SU-DHL-6 (cell line): Measurements from ENCODE around the gene GCN1.

ENCODE experiments used
- EZH2phosphoT487 ChIP-seq: fragments of 200-600 bp; sonication (generic), shearing (Covaris generic); conservative IDR thresholded peaks from 2 replicates; pipeline ENCODE4 v1.6.1; 2018; ENCODE audit warnings: mild to moderate bottlenecking, antibody characterized with exemption, low read length, moderate library complexity, mixed read lengths
- TF ChIP-seq, protein P1 (sequence below): fragments of 200-600 bp; sonication (generic); IDR thresholded peaks from one replicate; pipeline ENCODE4 v1.5.1; 2017; ENCODE audit warnings: antibody characterized with exemption, mild to moderate bottlenecking, low read length, moderate library complexity; ENCODE audit not compliant: insufficient read depth, poor library complexity, severe bottlenecking

DNA sequence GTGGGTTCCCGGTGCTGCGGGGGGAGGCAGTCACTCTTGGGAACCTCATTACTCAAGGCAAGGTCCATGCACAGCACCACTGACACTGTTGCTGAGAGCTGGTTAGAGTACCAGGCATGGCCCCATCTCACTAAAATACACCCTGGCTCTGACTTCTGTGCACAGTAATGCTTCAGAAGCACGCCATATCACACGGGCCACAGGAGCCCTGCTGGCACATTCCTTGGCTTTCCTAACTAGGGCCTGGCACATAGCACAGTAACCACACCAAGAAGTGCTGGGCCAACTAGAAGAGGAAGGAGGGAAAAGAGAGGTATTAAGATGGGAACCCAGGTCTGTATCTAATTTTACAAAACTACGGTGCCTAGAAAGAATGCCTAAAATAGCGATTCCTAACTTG, 64.5 kb downstream of the GCN1 start:
- TF ChIP-seq, protein P1, sequence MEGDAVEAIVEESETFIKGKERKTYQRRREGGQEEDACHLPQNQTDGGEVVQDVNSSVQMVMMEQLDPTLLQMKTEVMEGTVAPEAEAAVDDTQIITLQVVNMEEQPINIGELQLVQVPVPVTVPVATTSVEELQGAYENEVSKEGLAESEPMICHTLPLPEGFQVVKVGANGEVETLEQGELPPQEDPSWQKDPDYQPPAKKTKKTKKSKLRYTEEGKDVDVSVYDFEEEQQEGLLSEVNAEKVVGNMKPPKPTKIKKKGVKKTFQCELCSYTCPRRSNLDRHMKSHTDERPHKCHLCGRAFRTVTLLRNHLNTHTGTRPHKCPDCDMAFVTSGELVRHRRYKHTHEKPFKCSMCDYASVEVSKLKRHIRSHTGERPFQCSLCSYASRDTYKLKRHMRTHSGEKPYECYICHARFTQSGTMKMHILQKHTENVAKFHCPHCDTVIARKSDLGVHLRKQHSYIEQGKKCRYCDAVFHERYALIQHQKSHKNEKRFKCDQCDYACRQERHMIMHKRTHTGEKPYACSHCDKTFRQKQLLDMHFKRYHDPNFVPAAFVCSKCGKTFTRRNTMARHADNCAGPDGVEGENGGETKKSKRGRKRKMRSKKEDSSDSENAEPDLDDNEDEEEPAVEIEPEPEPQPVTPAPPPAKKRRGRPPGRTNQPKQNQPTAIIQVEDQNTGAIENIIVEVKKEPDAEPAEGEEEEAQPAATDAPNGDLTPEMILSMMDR, result no peak
- TF ChIP-seq EZH2phosphoT487, result no peak
